Brain pericyte (primary cell): ENCODE measurements around the gene ANXA7.
"Not testable (repeated sequence)": the region's sequence is repeated elsewhere in the genome, so short reads cannot be mapped to it uniquely, and the experiment has no call there.

Source experiments
- DNase-seq: peaks from one replicate; pipeline ENCODE4 v3.0.0-alpha.2; 2012; ENCODE audit warnings: low read depth, low spot score

Gene ANXA7

DNA sequence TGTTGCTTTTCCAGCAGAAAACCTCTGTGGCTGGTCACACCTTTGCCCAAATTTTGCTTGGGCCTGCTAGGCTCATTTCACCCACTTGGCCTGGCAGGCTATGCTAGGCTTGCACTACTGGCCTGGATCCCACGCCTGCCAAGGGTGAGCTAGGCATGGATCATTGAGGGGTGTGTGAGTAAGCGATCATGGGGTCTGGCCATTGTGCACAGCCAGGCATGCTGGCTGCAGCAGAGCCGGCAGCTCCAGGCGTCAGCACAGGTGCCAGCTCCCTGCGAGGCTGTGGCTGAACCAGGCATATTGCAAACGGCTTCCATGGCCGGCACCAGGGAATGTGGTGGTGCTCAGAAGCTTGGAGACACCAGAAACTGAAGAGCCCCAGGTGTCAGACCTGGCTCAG, 74.4 kb downstream of the ANXA7 start:
- DNase-seq = no peak

DNA sequence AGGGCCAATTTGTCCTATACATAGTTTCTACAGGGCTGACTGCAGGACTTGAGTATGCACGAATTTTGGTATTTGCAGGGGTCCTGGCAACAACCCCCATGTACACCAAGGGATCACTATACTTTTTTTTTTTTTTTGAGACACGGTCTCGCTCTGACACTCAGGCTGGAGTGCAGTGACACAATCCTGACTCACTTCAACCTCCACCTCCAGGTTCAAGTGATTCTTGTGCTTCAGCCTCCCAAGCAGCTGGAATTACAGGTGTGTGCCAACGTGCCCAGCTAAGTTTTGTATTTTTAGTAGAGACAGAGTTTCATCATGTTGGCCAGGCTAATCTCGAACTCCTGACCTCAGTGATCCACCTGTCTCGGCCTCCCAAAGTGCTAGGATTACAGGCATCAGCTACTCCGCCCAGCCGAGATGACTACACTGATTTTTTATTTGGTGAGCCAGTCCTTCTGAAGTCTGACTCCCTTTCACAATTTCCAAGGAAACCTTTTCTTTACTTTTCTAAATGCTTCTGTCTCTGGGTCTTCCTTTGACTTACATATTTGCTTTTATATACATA, 75.0 kb downstream of the ANXA7 start:
- DNase-seq = no peak

DNA sequence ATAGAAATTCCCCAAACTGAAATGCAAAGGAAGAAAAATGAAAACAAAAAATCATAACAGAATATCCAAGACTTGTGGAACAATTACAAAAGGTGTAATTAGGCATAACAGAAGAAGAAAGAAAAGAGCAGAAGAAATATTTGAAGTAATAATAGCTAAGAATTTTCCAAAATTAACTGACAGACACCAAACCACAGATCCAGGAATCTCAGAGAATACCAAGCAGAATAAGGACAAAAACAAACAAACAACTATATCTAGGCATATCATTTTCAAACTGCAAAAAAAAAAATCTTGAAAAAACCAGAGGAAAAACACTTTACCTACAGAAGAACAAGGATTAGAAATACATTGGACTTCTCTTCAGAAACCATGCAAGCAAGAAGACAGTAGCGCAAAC, 80.7 kb downstream of the ANXA7 start:
- DNase-seq = no peak

DNA sequence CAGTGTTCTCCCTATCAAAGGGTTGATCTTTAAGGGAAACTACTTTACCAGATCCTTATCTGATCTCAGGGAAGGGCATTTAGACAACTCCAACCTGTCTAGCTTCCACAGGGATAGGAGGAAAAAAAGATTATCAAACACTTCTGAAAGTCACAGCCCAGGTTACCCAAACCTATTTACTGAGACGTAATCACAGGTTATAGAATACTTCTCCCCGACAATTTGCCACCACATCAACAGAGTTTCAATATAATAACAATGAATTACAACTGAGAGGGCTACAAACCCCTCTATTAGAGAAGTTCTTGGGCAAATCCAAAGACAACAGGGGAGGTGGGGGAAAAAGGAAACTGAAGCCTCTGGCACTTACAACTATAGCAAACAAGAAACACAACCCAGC, 81.5 kb downstream of the ANXA7 start:
- DNase-seq = no peak

DNA sequence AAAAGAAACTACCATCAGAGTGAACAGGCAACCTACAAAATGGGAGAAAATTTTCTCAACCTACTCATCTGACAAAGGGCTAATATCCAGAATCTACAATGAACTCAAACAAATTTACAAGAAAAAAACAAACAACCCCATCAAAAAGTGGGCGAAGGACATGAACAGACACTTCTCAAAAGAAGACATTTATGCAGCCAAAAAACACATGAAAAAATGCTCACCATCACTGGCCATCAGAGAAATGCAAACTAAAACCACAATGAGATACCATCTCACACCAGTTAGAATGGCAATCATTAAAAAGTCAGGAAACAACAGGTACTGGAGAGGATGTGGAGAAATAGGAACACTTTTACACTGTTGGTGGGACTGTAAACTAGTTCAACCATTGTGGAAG, 85.3 kb downstream of the ANXA7 start:
- not testable (repeated sequence) for DNase-seq

DNA sequence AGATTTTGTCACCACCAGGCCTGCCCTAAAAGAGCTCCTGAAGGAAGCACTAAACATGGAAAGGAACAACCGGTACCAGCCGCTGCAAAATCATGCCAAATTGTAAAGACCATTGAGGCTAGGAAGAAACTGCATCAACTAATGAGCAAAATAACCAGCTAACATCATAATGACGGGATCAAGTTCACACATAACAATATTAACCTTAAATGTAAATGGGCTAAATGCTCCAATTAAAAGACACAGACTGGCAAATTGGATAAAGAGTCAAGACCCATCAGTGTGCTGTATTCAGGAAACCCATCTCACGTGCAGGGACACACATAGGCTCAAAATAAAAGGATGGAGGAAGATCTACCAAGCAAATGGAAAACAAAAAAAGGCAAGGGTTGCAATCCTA, 88.6 kb downstream of the ANXA7 start:
- DNase-seq = not testable (repeated sequence)
